NT2/D1 (cell line): ENCODE measurements around the gene TNS3.
A peak's percentile ranks its signal among the peaks of the same experiment; 100 is the strongest.

Experiments
- DNase-seq: peaks from one replicate; pipeline ENCODE4 v3.0.0-alpha.2; 2011; ENCODE audit warnings: low read depth, low spot score
- H3K27me3 ChIP-seq: 2 replicates; pipeline ENCODE4 v1.6.0; 2011; ENCODE audit warnings: mild to moderate bottlenecking; ENCODE audit not compliant: insufficient read length, insufficient read depth
- H3K36me3 ChIP-seq: 2 replicates; pipeline ENCODE4 v1.6.1; 2011; ENCODE audit warnings: mild to moderate bottlenecking, low read length, mixed read lengths; ENCODE audit not compliant: insufficient read depth, insufficient read length
- H3K4me1 ChIP-seq: 2 replicates; pipeline ENCODE4 v1.5.1; 2011; ENCODE audit not compliant: insufficient read depth, insufficient read length
- H3K4me3 ChIP-seq: 2 replicates; pipeline ENCODE4 v1.5.1; 2011; ENCODE audit warnings: low read depth; ENCODE audit not compliant: insufficient read length
- H3K9ac ChIP-seq: 2 replicates; pipeline ENCODE4 v1.6.0; 2011; ENCODE audit warnings: low read depth; ENCODE audit not compliant: insufficient read length
- H3K9me3 ChIP-seq: 2 replicates; pipeline ENCODE4 v1.5.1; 2011; ENCODE audit warnings: mild to moderate bottlenecking, low read length; ENCODE audit not compliant: insufficient read depth
- SUZ12 ChIP-seq: IDR thresholded peaks from 2 replicates; pipeline ENCODE4 v1.6.1; 2011; ENCODE audit not compliant: insufficient read length, insufficient read depth; ENCODE audit errors: extremely low read depth
- YY1 ChIP-seq: IDR thresholded peaks from 2 replicates; pipeline ENCODE4 v1.6.1; 2011; ENCODE audit not compliant: insufficient read length, insufficient read depth
- ZNF274 ChIP-seq: IDR thresholded peaks from 2 replicates; pipeline ENCODE4 v1.6.1; 2011; ENCODE audit warnings: mild to moderate bottlenecking, low read depth, low read length

The TNS3 gene

DNA sequence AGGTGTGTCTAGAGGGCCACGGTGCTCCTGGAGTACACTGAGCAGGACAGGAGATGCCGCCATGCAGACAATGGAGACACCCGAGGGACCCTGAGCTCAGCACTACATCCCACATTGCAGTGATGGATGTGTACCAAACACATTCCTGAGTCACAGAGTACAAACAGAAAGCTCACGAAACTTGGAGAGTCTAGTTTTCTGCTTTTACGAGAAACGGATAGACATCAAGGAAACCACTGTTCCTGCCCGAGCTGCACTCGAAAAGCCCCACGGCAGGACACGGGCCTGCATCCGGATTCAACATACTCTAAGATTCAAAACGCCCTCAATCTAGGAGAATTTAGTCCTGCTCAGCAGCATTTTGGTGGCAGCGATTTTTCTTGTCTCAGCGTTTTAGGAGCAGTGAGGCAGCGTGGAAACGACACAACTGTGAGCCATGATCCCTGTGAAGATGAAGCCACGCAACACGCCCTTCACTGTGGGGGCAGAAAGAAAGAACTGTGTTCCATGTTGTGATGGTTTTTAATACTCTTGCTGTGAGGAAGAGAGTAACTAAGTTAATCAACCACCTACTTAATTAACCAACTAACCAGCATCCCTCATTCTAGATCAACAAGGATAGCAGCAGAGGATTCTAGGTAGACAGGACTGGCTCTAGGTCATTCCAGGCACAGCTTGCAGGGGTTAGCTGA is 3.2 kb downstream of the TNS3 start:
- Histone ChIP-seq H3K4me1 (peaks cover 23% of the 10 kb centered on the region), H3K4me3 (no peak overlapping the region), H3K36me3 (peaks cover 39% of the 10 kb centered on the region), H3K9me3 (no peaks in the 10 kb centered on the region), H3K27me3 (no peaks in the 10 kb centered on the region), H3K9ac (peak overlapping the region; percentile 12)
- DNase-seq = no peak
- no peak for TF ChIP-seq SUZ12
- no peak for TF ChIP-seq YY1
- no peak for TF ChIP-seq ZNF274

DNA sequence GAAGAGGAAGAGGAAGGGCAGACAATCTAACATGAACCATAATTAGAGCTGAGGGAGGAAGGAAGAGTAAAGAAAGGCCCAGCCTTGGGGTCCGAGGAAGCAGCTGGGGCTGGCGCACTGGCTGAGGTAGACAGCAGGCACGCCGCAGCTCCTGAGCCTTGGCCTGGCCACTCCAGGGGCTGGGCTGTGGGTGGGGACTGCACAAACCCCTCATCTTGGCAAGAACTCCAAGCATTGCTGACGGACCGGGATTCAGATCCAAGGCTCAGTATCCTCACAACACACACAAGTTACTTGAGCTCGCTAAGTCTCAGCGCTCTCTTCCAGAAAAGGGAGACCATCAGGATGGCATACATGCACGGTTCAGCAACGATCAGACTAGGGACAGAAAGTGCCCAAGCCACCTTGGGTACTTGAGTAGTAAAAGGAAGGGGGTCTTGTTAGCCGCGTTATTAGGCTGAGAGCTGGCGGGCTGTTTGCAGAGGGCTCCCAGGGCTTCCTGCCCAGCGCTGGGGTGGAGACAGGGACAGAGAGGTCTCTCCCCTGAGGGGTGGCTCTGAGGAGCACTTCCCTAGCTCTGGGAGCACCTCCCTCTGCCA is 4.5 kb downstream of the TNS3 start:
- DNase-seq = no peak

DNA sequence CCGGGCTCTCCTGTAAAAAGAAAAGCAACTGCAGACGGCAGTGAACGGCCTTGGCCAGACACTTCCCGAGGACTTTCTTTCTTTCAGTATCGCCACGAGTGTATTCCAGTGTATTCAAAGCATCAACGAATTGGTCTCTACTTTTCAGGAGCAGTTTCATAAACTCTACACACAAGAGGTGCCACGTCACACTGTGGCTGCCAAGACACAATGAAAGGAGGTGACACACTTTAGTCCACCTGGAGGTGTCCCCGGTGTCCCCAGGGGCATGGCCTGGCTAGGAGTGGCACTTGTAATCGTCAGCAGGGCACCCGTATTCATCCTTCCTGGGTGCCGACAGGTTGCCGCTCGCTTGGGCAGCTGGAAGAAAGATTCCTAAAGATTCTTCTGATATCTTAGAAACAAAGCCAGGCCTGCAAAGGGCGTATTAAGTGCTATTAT is 5.0 kb downstream of the TNS3 start:
- peaks cover 30% of the 10 kb centered on the region for H3K4me1 ChIP-seq
- no peak for DNase-seq
- TF ChIP-seq SUZ12 (no peak), YY1 (no peak), ZNF274 (no peak)
- H3K9ac ChIP-seq = no peak overlapping the region
- H3K4me3 ChIP-seq = no peak overlapping the region
- H3K27me3 ChIP-seq = no peaks in the 10 kb centered on the region
- H3K36me3 ChIP-seq = peaks cover 42% of the 10 kb centered on the region
- no peaks in the 10 kb centered on the region for H3K9me3 ChIP-seq

More for the DNA sequence above, 4.5 kb downstream of the TNS3 start:
- no peak for TF ChIP-seq SUZ12
- peaks cover 39% of the 10 kb centered on the region for H3K36me3 ChIP-seq
- H3K9me3 ChIP-seq = no peaks in the 10 kb centered on the region
- peaks cover 27% of the 10 kb centered on the region for H3K4me1 ChIP-seq
- no peak overlapping the region for H3K9ac ChIP-seq
- H3K27me3 ChIP-seq = no peaks in the 10 kb centered on the region
- H3K4me3 ChIP-seq = no peak overlapping the region

DNA sequence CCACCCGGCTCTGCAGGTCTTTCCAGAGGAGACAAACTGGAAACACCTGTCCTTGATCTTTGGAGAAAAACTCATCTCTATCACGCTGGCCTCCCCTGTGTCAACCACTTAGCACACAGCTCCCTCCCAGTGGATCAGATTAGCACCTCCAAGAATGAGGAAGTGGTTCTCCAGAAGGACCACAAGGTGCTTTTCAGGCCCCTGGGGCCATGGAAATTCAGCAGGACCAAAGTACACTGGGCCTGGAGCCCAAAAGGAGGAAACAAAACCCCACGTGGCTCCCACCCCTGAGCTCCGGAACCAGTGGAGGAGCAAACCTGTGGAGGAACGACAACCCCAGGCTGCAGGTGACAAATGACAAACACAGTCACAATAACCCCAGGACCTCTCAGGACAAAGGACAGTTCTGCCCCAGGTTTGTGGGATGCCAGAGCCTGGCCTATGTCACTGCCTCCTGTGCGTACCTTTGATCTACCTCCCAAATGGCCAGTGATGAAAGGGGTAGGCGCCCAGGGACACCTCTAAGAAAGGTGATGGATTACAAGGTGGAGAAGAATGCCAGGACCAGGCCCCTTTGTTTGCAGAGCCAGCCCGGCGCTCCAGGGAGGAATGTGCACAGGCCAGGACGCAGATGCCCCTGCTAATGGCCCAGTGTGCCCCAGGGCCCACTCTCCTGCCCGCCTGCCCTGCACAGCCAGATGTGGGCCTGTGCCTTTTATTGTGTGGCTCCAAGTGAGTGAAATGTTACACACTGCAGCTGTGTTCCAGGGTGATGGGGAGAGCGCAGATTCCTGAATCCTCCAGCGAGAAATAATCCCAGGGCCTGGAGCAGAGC is 5.7 kb downstream of the TNS3 start:
- no peak for DNase-seq
- H3K4me3 ChIP-seq = no peak overlapping the region
- peaks cover 34% of the 10 kb centered on the region for H3K4me1 ChIP-seq
- no peak overlapping the region for H3K9ac ChIP-seq
- H3K9me3 ChIP-seq = no peaks in the 10 kb centered on the region
- peaks cover 48% of the 10 kb centered on the region for H3K36me3 ChIP-seq
- TF ChIP-seq SUZ12 = no peak
- no peak for TF ChIP-seq ZNF274
- no peak for TF ChIP-seq YY1
- no peaks in the 10 kb centered on the region for H3K27me3 ChIP-seq

DNA sequence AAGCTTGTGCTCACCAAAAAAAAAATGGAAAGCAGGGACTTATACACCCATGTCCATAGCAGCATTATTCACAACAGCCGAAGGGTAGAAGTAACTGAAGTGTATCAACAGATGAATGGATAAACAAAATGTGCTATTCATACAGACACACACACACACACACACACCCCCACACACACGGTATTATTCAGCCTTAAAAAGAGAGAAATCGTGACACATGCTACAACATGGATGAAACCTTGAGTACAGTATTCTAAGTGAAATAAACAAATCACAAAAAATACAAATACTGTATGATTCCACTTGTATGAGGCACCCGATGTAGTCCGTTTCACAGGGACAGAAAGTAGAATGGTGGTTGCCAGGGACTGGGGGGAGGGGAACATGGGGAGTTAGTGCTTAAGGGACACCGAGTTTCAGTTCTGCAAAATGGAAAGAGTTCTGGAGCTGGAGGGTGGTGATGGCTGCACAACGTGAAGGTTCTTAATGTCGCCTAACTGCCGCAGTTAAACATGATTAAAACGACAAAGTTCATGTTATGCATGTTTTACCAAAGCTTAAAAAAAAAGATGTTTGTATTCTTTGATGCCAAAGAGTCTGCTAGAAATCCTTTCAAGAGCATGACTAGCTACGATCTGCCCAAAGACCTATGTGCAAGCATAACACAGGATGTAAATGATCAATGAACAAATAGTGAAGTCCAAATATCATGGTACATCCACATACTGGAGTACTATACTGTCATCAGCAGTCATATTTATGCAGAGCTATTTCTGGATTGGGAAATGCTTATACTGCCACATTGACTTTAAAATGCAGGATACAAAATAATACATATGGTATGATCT is 7.2 kb downstream of the TNS3 start:
- no peak for DNase-seq
- peaks cover 32% of the 10 kb centered on the region for H3K4me1 ChIP-seq

DNA sequence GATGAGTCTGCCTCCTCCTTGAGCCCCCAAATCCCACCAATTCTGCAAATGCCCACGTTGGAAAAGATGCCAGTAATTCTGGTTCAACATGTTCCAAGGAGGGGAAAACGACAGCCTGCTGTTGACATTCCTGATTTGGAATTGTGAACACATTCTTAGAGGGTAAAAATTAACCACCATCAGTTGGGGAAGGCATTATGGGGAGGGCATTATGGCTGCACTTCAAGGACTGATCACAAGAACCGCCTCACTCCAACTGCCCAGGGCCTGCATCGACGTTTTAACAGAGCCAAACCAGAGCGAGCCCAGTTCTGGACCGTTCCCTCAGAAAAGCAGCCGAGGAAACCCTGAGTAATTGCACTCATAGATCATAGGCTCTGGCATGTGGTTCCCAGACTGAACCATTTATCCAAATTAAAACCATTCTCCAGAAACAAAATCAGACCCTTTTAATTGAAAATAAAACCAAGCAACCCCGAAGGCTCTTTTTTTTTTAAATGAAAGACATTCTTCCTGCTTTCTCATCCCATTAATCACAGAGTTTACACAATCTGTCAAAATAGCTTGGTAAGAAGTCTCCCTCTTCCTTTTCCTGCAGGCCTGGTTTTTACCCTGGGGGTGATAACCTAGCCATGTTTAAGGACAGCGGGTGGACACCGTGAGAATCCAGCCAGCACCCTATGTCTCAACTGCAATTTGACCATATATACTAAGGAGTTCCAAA is 8.0 kb downstream of the TNS3 start:
- H3K36me3 ChIP-seq = peaks cover 52% of the 10 kb centered on the region
- H3K9me3 ChIP-seq = no peaks in the 10 kb centered on the region
- TF ChIP-seq ZNF274 (no peak), YY1 (no peak), SUZ12 (no peak)
- no peak overlapping the region for H3K4me3 ChIP-seq
- no peaks in the 10 kb centered on the region for H3K27me3 ChIP-seq
- H3K4me1 ChIP-seq = peaks cover 26% of the 10 kb centered on the region
- H3K9ac ChIP-seq = no peak overlapping the region
- DNase-seq = no peak

More for the DNA sequence above, 7.2 kb downstream of the TNS3 start:
- Histone ChIP-seq H3K36me3 (peaks cover 53% of the 10 kb centered on the region), H3K4me3 (no peak overlapping the region), H3K9me3 (no peaks in the 10 kb centered on the region), H3K27me3 (no peaks in the 10 kb centered on the region), H3K9ac (no peak overlapping the region)
- TF ChIP-seq ZNF274 (no peak), SUZ12 (no peak), YY1 (no peak)
